A549 treated with dexamethasone at 1 μM for 4 hours (cell line): ENCODE measurements around the gene SF3B5. TPM values are rescaled to one million over a fixed set of nuclear protein-coding genes. Genes with fewer than 3 reads are reported as not detected.

Experiments used
- total RNA-seq: library from RNA; stranded (reverse); fragments of 200-300 nt; extraction: Qiagen RNA extraction; gene quantifications from 5 replicates; pipeline ENCODE4 v1.2.3, GENCODE V29; 2022

Gene SF3B5
- 188 to 207 TPM (median 198 TPM) in 5 replicates for total RNA-seq

GRCh38 chr6:144095134-144096002, at the start of gene SF3B5:
TSS of gene SF3B5 (minus strand) at chr6:144095573. CDS start at chr6:144095497, 76 bp downstream.

Other genes starting within 250 kb of the SF3B5 start
- not detected in 5 replicates for gene ZC2HC1B, start 231.1 kb downstream of the SF3B5 start, total RNA-seq
- 5.1 to 8.6 TPM (median 7.4 TPM) in 5 replicates for gene PLAGL1, start 87.3 kb downstream of the SF3B5 start, total RNA-seq
- gene STX11, start 54.9 kb upstream of the SF3B5 start, total RNA-seq = 1.8 to 2.5 TPM (median 2.4 TPM) in 5 replicates
- 7.0 to 12.2 TPM (median 10.5 TPM) in 5 replicates for gene UTRN, start 189.8 kb upstream of the SF3B5 start, total RNA-seq